Dendritic cell treated with granulocyte-macrophage colony-stimulating factor and Interleukin-4, amounts not matched to agents 40 ng/mL and 50 ng/mL, for 4 days (primary cell): Measurements from ENCODE around the gene FASLG.

Experiments
- H3K27ac Mint-ChIP-seq: one replicate; pipeline ENCODE4 v1.8.0; 2022; ENCODE audit warnings: mild to moderate bottlenecking, mixed read lengths
- H3K27me3 Mint-ChIP-seq: one replicate; pipeline ENCODE4 v1.8.0; 2022; ENCODE audit warnings: mild to moderate bottlenecking, mixed read lengths
- H3K36me3 Mint-ChIP-seq: one replicate; pipeline ENCODE4 v1.8.0; 2022; ENCODE audit warnings: low read depth, mixed read lengths
- H3K4me1 Mint-ChIP-seq: one replicate; pipeline ENCODE4 v1.8.0; 2022; ENCODE audit warnings: low read depth, mixed read lengths
- H3K4me3 Mint-ChIP-seq: one replicate; pipeline ENCODE4 v1.8.0; 2022; ENCODE audit warnings: mild to moderate bottlenecking, moderate library complexity, mixed read lengths
- H3K9me3 Mint-ChIP-seq: one replicate; pipeline ENCODE4 v1.8.0; 2022; ENCODE audit warnings: mixed read lengths
- intact Hi-C: fragments of 100-400 bp; cut with micrococcal nuclease; formaldehyde crosslinking; loops from one replicate; pipeline ENCODE4 v1.15.0; 2022

Gene FASLG

GRCh38 chr1:172630056-172630818 lies 28.7 kb upstream of the FASLG start:
- peaks cover 28% of the 10 kb centered on the region for H3K4me1 Mint-ChIP-seq
- no peak overlapping the region for H3K27ac Mint-ChIP-seq
- no peaks in the 10 kb centered on the region for H3K9me3 Mint-ChIP-seq
- intact Hi-C loops, result no loop called here
- no peaks in the 10 kb centered on the region for H3K27me3 Mint-ChIP-seq
- H3K36me3 Mint-ChIP-seq, result no peaks in the 10 kb centered on the region
- no peak overlapping the region for H3K4me3 Mint-ChIP-seq

GRCh38 chr1:172630868-172631267 lies 28.0 kb upstream of the FASLG start:
- Mint-ChIP-seq H3K9me3 (no peaks in the 10 kb centered on the region), H3K4me1 (peaks cover 21% of the 10 kb centered on the region), H3K36me3 (no peaks in the 10 kb centered on the region), H3K27me3 (no peaks in the 10 kb centered on the region), H3K4me3 (no peak overlapping the region), H3K27ac (no peak overlapping the region)
- intact Hi-C loops, result no loop called here

GRCh38 chr1:172637522-172637921 lies 21.4 kb upstream of the FASLG start:
- intact Hi-C loops, result no loop called here
- Mint-ChIP-seq H3K9me3 (peaks cover 13% of the 10 kb centered on the region), H3K36me3 (no peaks in the 10 kb centered on the region), H3K27me3 (no peaks in the 10 kb centered on the region), H3K4me1 (peaks cover 5% of the 10 kb centered on the region), H3K27ac (no peak overlapping the region), H3K4me3 (no peak overlapping the region)

GRCh38 chr1:172638249-172638648 lies 20.7 kb upstream of the FASLG start:
- intact Hi-C loops, result no loop called here
- Mint-ChIP-seq H3K4me3 (no peak overlapping the region), H3K4me1 (peaks cover 9% of the 10 kb centered on the region), H3K27me3 (no peaks in the 10 kb centered on the region), H3K9me3 (peaks cover 13% of the 10 kb centered on the region), H3K36me3 (no peaks in the 10 kb centered on the region), H3K27ac (no peak overlapping the region)

- Mint-ChIP-seq H3K4me3 (no peak overlapping the region), H3K4me1 (peaks cover 18% of the 10 kb centered on the region), H3K27ac (no peak overlapping the region), H3K9me3 (peaks cover 13% of the 10 kb centered on the region), H3K36me3 (no peaks in the 10 kb centered on the region), H3K27me3 (no peaks in the 10 kb centered on the region)
- intact Hi-C loops, result no loop called here
Measured at GRCh38 chr1:172638885-172639831, 19.7 kb upstream of the FASLG start.

- Mint-ChIP-seq H3K9me3 (peaks cover 13% of the 10 kb centered on the region), H3K27ac (no peak overlapping the region), H3K4me3 (no peak overlapping the region), H3K4me1 (peaks cover 25% of the 10 kb centered on the region), H3K36me3 (no peaks in the 10 kb centered on the region), H3K27me3 (peaks cover 1% of the 10 kb centered on the region)
- intact Hi-C loops, result no loop called here
Measured at GRCh38 chr1:172640111-172640510, 18.8 kb upstream of the FASLG start.

GRCh38 chr1:172641492-172641891 lies 17.4 kb upstream of the FASLG start:
- Mint-ChIP-seq H3K4me1 (peaks cover 25% of the 10 kb centered on the region), H3K27me3 (peaks cover 3% of the 10 kb centered on the region), H3K9me3 (peaks cover 11% of the 10 kb centered on the region), H3K4me3 (no peak overlapping the region), H3K27ac (no peak overlapping the region), H3K36me3 (no peaks in the 10 kb centered on the region)
- intact Hi-C loops, result no loop called here

- no peaks in the 10 kb centered on the region for H3K9me3 Mint-ChIP-seq
Measured at GRCh38 chr1:172642970-172643369, 15.9 kb upstream of the FASLG start.

GRCh38 chr1:172646653-172647052 lies 12.2 kb upstream of the FASLG start:
- no peak overlapping the region for H3K4me3 Mint-ChIP-seq
- H3K36me3 Mint-ChIP-seq, result no peaks in the 10 kb centered on the region
- no peak overlapping the region for H3K27ac Mint-ChIP-seq
- H3K9me3 Mint-ChIP-seq, result no peaks in the 10 kb centered on the region
- peaks cover 3% of the 10 kb centered on the region for H3K27me3 Mint-ChIP-seq
- H3K4me1 Mint-ChIP-seq, result peaks cover 20% of the 10 kb centered on the region
- intact Hi-C loops, result no loop called here

More at GRCh38 chr1:172642970-172643369, 15.9 kb upstream of the FASLG start:
- Mint-ChIP-seq H3K27me3 (peaks cover 3% of the 10 kb centered on the region), H3K27ac (no peak overlapping the region), H3K36me3 (no peaks in the 10 kb centered on the region), H3K4me1 (peaks cover 25% of the 10 kb centered on the region), H3K4me3 (no peak overlapping the region)
- intact Hi-C loops, result no loop called here

GRCh38 chr1:172647110-172647564 lies 11.8 kb upstream of the FASLG start:
- Mint-ChIP-seq H3K4me3 (no peak overlapping the region), H3K27ac (no peak overlapping the region), H3K27me3 (peaks cover 3% of the 10 kb centered on the region), H3K36me3 (no peaks in the 10 kb centered on the region), H3K9me3 (no peaks in the 10 kb centered on the region), H3K4me1 (peaks cover 20% of the 10 kb centered on the region)
- intact Hi-C loops, result no loop called here

GRCh38 chr1:172647987-172648386 lies 10.9 kb upstream of the FASLG start:
- no peaks in the 10 kb centered on the region for H3K9me3 Mint-ChIP-seq
- H3K27ac Mint-ChIP-seq, result no peak overlapping the region
- no peaks in the 10 kb centered on the region for H3K36me3 Mint-ChIP-seq
- H3K4me3 Mint-ChIP-seq, result no peak overlapping the region
- intact Hi-C loops, result no loop called here
- H3K4me1 Mint-ChIP-seq, result peaks cover 19% of the 10 kb centered on the region
- peaks cover 3% of the 10 kb centered on the region for H3K27me3 Mint-ChIP-seq

- no peaks in the 10 kb centered on the region for H3K9me3 Mint-ChIP-seq
- H3K36me3 Mint-ChIP-seq, result no peaks in the 10 kb centered on the region
- H3K27ac Mint-ChIP-seq, result no peak overlapping the region
- H3K27me3 Mint-ChIP-seq, result no peaks in the 10 kb centered on the region
- H3K4me3 Mint-ChIP-seq, result no peak overlapping the region
- intact Hi-C loops, result no loop called here
- H3K4me1 Mint-ChIP-seq, result no peaks in the 10 kb centered on the region
Measured at GRCh38 chr1:172650474-172651193, 8.3 kb upstream of the FASLG start.

- Mint-ChIP-seq H3K4me3 (no peak overlapping the region), H3K27me3 (no peaks in the 10 kb centered on the region), H3K27ac (no peak overlapping the region), H3K36me3 (no peaks in the 10 kb centered on the region), H3K4me1 (no peaks in the 10 kb centered on the region), H3K9me3 (no peaks in the 10 kb centered on the region)
- intact Hi-C loops, result no loop called here
Measured at GRCh38 chr1:172653015-172653709, 5.7 kb upstream of the FASLG start.
